ENCODE data around the gene VRK3.
"Not testable (repeated sequence)": the region's sequence is repeated elsewhere in the genome, so short reads cannot be mapped to it uniquely, and the experiment has no call there.

The VRK3 gene

DNA sequence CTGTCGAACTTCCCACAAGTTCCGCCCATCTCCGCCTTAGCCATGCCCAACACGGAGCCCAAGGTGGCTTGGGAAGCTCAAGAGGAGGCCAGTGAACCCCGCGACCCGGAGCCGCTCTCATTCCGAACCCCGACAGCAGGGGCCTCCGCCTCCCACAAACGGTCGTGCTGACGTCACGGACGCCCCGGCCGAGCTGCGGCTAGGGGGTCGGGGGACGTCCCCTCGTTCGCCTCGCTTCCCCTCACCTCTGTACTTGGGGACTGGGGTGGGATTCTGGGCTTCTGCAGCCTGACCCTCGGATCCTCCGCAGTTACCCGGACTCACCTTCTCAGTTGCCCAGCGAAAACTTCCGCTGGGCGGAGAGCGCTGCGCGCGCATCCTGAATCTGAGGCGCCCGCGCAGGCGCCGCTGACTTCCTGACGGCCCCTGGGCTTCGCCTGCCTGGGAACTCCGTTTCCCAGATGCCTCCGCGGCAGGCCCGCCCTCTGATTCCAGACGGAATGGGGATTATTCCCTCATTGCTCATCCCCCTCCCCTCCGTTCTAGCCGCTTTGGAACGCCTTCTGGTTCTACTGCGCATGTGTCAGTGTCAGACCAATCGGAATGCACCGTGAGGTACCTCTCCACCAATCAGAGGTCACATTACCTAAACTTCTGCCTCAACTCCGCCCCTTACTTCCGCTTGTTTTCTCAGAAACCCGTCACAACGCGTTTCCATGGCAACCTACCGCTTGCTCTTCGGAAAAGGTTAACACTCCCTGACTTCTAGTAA, at the start of gene VRK3:
Gene VRK3 (minus strand): TSS at position 351 of the 772 bp plus-strand sequence. CDS start 9,210 bp downstream, outside the sequence.
- peak; percentile 97 for DNase-seq (ENCODE audit: low read depth, low spot score)

DNA sequence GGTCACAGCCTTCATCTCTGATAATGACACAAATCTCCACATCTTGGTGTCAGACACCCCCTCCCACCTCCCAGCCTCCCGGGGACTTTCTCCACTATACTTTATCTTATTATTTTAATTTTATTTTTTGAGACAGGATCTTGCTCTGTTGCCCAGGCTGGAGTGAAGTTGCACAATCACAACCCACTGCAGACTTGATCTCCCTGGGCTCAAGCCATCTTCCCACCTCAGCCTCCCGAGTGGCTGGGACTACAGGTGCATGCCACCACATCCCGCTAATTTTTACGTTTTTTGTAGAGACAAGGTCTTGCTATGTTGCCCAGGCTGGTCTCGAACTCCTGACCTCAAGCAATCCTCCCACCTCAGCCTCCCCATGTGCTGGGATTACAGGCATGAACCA, 43.2 kb upstream of the VRK3 start:
- not testable (repeated sequence) for DNase-seq (ENCODE audit: low read depth, low spot score)

- no peak for DNase-seq (ENCODE audit: low read depth, low spot score)
Measured at GRCh38 chr19:50067575-50067974, 42.4 kb upstream of the VRK3 start.

DNA sequence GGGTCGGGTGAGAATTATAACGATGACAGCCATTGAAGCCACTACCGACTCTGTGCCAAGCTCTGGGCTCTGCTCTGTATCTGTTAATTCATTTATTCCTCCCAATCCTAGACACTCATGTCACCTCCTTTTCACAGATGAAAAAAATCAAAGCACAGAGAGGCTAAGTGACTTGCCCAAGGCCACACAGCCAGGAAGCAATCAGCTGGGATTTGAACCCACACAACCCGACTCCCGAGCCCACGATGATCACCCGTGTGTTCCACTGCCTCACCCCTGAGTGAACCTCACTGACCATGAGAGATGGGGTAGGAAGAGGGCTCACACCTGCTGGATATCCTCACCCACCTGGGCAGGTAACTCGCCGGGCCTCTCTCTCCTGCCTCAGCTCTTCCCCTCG, 40.8 kb upstream of the VRK3 start:
- no peak for DNase-seq (ENCODE audit: low read depth, low spot score)

GRCh38 chr19:50061650-50062049, 36.5 kb upstream of the VRK3 start:
- DNase-seq (ENCODE audit: low read depth, low spot score): no peak

DNA sequence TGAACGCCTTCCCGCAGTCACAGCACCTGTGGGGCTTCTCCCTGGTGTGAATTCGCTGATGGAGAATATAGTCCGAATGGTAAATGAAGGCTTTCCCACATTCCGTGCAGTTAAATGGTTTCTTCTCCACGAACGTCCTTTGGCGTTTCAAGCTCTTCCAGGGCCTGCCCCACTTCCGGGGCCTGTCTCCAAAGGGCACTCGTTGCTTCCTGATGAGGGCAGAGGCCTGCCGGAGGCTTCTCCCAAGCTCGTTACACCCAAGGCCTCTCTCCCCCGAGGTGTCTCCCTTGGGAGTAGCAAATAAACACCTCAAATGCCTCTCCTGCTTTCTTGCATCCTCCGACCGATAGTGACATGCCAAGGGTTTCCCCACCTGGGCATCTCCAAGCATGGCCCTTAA, 34.9 kb upstream of the VRK3 start:
- no peak for DNase-seq (ENCODE audit: low read depth, low spot score)

GRCh38 chr19:50059045-50059444, 33.9 kb upstream of the VRK3 start:
- no peak for DNase-seq (ENCODE audit: low read depth, low spot score)

DNA sequence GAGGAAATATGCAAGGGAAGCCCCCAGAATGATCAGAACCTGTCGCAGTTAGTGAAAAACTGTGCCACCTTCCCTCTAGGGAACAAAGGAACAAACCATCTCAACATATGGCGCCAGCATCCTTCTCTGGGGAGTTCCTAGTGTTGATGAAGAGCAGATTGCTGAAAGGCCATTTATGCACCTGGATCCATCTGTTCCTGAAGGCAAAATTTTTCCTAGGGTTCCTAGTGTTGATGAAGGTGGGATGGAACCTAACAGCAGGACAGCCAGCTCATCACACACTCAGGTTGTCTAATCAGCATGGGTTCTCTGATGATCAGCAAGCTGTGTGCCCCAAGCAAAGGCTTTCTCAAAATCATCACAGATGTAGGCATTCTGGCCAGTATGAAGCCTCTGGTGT, 33.3 kb upstream of the VRK3 start:
- DNase-seq (ENCODE audit: low read depth, low spot score): no peak

DNA sequence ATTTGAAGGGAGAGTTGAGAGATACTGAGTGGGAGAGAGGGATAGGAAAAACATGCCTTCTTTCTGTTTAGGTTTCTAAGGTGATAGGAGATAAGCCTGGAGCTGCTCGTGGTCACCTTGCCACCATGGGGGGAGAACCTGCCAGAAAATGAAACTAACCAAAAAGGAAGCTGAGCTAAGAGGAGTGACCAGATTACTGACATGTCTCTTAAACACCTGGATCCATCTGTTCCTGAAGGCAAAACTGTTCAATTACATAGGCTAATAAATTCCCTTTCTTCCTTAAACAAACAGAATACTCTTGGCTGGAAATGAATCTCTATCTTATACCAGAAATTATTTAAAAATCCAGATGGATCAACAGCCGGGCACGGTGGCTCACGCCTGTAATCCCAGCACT, 27.9 kb upstream of the VRK3 start:
- no peak for DNase-seq (ENCODE audit: low read depth, low spot score)

DNA sequence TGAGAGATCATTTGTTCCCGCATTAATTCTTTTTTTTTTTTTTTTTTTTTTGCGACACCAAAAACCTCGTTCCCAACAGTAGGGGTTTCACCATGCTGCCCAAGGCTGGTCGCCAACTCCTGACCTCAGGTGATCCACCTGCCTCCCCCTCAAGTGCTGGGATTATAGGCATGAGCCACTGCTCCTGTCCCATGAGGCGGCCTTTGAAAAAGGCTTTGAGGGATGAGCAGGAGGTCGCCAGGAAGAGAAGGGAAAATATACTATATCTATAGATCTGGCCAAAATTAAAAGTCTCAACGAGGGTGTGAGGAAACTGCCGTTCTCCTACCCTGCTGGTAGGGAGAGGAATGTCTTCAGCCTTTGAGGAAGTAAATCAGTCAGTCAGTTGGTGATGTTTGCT, 26.8 kb upstream of the VRK3 start:
- no peak for DNase-seq (ENCODE audit: low read depth, low spot score)

DNA sequence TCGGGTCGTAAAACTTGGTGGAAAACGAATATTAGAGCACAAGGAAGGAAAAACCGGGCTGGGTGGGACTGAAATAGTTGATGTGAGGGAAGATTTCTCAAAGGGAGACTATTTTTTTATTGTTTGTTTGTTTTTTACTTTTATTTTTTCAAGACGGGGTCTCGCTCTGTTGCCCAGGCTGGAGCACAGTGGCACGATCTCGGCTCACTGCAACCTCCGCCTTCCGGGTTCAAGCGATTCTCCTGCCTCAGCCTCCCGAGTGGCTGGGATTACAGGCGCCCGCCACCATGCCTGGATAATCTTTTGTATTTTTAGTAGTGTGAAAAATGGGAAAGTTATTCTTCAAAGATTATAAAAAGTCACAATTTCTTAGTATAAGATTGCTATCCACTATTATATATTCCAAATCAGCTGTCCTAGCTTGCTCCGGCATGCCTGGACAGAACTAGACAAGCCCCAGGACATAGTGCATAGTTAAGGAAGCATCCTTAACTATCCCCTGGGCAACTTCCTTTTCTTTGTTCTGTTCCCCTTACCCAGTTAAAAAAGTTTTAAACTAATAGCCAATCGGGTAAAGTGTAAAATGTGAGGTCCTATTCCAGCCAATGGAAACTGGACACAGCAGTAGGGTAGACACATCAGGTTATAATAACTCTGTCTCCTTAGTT, 26.2 kb upstream of the VRK3 start:
- not testable (repeated sequence) for DNase-seq (ENCODE audit: low read depth, low spot score)

DNA sequence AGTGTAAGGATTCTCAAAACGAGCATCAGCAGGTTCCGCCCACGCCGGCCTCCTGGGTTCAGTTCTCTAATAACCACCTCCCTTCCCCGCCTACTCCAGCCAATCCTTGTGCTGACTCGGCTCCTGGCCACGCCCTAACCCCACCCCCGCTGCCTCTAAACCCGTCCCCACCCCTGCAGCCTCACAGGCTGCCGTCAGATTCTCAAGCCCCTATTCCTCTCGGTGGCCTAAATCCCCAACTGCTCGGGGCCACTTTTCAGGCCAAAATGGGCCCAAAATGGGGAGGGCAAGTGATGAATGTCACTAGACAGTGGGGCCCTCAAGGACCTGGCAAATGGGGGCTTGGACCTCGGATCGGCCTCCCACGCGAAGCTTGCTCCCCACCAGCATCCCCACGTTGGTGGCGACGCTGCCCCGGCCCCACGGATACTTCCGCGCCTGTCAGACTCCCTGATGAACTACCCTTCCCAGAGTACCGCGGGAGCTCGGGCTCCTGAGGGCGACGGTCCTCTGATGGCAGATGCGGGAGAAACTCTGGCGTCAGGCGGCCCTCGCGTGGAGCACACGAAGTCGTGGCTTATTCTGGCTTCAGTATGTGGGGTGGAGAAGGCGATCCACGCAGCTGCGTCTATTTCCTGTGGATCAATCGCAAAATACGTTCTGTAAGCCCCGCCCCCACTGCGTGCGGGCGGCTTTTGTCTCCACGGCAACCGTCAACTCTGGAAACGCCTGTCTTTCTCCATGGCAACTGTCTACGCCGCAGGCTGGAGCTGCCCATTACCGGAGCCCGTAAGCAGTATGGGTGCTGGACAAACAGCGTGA, 25.4 kb upstream of the VRK3 start:
- peak; percentile 60 for DNase-seq (ENCODE audit: low read depth, low spot score)

DNA sequence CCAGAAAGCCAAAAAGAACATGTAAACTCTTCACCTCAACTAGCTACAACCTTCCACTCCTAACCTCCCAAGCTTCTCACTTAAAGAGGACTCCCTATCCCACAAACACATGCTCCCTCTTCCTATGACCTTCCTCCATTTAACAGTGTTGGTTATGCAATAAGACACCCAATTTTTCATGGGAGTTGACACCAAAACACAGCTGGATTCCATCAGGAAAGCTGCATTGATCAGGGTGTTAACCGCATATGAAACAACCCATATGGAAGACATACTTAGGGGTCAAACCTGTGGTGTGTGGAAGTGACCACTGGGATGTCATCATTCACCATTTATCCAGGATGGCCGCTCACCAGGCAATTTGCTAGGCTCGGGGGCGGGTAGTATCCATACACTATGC, 22.5 kb upstream of the VRK3 start:
- DNase-seq (ENCODE audit: low read depth, low spot score): no peak

- DNase-seq (ENCODE audit: low read depth, low spot score): peak; percentile 39
Measured at GRCh38 chr19:50046649-50047503, 21.7 kb upstream of the VRK3 start.

DNA sequence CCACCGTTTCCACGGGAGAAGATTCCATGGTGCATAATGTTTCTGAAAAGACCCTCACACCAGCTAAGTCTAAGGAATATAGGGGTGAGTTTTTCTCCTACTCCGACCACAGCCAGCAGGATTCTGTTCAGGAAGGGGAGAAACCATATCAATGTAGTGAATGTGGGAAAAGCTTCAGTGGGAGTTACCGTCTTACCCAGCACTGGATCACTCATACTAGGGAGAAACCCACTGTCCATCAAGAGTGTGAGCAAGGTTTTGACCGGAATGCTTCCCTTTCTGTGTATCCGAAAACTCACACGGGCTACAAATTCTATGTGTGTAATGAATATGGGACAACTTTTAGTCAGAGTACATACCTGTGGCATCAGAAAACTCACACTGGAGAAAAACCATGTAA, 19.8 kb upstream of the VRK3 start:
- no peak for DNase-seq (ENCODE audit: low read depth, low spot score)

DNA sequence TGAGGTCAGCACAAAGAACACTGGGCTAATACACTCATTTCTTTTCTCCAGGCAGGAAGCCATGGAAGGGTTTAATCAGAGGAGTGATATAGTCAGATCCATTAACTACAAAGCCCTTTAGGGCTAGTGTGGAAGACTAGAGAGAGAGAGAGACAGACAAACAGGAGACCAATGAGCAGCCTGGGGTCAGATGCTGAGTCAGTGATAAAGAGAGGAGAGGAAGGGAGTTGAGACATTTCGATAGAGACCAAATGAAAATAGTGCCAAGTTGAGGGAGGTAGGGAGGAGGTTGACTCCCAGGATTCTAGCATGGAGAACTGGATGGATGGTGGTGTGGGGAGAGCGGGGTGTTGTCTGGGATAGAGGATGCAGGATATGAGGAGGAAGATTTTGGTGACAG, 18.8 kb upstream of the VRK3 start:
- DNase-seq (ENCODE audit: low read depth, low spot score): no peak

GRCh38 chr19:50042363-50043024, 17.3 kb upstream of the VRK3 start:
- no peak for DNase-seq (ENCODE audit: low read depth, low spot score)

DNA sequence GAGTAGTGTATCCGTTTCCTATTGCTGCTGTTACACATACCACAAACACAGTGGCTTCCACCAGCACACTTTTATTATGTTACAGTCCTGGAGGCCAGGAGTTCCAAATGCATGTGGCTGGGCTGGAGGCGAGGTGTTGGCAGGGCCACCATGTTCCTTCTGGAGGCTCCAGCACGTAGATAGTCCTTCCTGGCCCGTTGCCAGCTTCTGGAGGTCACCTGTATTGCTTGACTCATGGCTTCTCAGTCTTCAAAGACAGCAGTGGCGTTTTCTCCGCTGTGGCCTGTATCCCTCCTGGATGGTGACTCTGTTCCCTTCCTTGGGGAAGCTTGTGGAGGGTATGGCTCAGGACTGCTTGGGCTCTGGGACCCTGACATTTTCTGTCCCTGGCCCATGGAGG, 15.8 kb upstream of the VRK3 start:
- no peak for DNase-seq (ENCODE audit: low read depth, low spot score)

DNA sequence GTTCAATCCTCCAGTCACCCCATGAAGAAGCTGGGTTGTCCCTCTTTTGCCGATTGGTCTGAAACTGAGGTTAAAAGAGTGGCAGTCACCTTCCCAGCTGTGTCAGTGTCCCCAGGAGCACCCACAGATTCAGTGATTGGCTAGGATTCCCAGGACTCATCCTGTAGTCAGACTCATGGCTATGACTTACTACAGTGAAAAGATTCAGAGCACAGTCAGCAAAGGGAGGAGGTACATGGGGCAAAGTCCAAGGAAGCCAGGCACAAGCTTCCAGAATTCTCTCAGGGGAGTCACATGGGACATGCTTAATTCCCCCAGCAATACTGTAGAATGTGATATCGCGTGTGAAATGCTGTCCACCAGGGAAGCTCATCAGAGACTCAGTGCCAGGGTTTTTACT, 14.8 kb upstream of the VRK3 start:
- no peak for DNase-seq (ENCODE audit: low read depth, low spot score)

DNA sequence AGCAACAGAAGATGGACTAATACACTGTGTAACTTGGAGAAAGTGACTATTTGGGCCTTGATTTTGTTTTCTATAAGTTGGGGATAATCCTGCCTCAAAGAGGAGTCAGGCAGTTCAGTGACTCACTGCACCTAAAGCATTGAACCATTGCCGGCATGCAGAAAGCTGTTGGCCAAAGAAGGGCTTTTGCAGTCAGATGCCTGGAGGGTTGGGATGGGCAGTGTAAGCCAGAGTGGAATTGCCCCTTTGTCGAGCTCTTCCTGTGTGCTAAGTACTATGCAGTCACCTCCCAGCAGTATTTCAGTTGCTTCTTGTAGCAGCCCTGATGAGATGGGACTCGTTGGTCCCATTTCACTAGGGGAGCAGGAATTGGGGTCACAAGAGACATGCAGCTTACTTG, 11.7 kb upstream of the VRK3 start:
- DNase-seq (ENCODE audit: low read depth, low spot score): no peak

- no peak for DNase-seq (ENCODE audit: low read depth, low spot score)
Measured at GRCh38 chr19:50030937-50031336, 5.8 kb upstream of the VRK3 start.
